ENCODE measurements around the gene ERV3-1.
"Not testable (repeated sequence)": the region's sequence is repeated elsewhere in the genome, so short reads cannot be mapped to it uniquely, and the experiment has no call there.

Gene ERV3-1

GRCh38 chr7:64944667-64945502 lies 61.6 kb downstream of the ERV3-1 start:
- DNase-seq (ENCODE audit: low spot score) = not testable (repeated sequence)
